Epithelial cell of proximal tubule (primary cell): ENCODE data around the gene ARMS2. TPM values are rescaled to one million over a fixed set of nuclear protein-coding genes. Genes with fewer than 3 reads are reported as not detected.

Experiments
- DNase-seq: peaks from one replicate; pipeline ENCODE4 v3.0.0-alpha.2; 2011; ENCODE audit warnings: low read depth
- H3K4me3 ChIP-seq: 2 replicates; pipeline ENCODE4 v1.5.1; 2011; ENCODE audit warnings: low read depth, mild to moderate bottlenecking, low read length
- total RNA-seq: library from RNA; depleted of rRNA; stranded (reverse); fragments of >200 nt; gene quantifications from 2 replicates; pipeline ENCODE4 v1.2.3, GENCODE V29; 2015
- TF ChIP-seq, protein P1 (sequence below): conservative IDR thresholded peaks from 2 replicates; pipeline ENCODE4 v1.5.1; 2012; ENCODE audit warnings: low read depth, mild to moderate bottlenecking, low read length

ARMS2 gene
- total RNA-seq, 1 donor from 2014 or later: not detected

DNA sequence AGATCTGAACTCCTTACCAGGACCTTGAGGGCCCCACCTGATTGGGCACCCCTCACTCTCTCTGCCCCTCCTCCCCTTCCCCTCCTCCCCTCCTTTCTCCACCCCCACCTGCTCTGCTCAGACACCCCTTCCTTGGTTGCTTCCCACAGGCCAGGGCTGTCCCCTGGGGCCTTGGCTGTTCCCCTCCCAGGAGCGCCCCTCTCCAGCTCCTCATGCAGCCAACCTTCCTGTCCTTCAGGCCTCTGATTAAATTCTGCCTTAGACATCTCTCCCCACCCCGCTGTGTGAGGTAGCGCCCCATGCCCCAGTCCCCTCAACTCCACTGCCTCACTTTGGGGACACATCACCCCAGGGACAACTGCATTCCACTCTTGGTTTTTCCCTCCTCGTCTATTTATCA lies 39.3 kb downstream of the ARMS2 start:
- TF ChIP-seq, protein P1, sequence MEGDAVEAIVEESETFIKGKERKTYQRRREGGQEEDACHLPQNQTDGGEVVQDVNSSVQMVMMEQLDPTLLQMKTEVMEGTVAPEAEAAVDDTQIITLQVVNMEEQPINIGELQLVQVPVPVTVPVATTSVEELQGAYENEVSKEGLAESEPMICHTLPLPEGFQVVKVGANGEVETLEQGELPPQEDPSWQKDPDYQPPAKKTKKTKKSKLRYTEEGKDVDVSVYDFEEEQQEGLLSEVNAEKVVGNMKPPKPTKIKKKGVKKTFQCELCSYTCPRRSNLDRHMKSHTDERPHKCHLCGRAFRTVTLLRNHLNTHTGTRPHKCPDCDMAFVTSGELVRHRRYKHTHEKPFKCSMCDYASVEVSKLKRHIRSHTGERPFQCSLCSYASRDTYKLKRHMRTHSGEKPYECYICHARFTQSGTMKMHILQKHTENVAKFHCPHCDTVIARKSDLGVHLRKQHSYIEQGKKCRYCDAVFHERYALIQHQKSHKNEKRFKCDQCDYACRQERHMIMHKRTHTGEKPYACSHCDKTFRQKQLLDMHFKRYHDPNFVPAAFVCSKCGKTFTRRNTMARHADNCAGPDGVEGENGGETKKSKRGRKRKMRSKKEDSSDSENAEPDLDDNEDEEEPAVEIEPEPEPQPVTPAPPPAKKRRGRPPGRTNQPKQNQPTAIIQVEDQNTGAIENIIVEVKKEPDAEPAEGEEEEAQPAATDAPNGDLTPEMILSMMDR: no peak
- no peak for DNase-seq
- no peak overlapping the region for H3K4me3 ChIP-seq

DNA sequence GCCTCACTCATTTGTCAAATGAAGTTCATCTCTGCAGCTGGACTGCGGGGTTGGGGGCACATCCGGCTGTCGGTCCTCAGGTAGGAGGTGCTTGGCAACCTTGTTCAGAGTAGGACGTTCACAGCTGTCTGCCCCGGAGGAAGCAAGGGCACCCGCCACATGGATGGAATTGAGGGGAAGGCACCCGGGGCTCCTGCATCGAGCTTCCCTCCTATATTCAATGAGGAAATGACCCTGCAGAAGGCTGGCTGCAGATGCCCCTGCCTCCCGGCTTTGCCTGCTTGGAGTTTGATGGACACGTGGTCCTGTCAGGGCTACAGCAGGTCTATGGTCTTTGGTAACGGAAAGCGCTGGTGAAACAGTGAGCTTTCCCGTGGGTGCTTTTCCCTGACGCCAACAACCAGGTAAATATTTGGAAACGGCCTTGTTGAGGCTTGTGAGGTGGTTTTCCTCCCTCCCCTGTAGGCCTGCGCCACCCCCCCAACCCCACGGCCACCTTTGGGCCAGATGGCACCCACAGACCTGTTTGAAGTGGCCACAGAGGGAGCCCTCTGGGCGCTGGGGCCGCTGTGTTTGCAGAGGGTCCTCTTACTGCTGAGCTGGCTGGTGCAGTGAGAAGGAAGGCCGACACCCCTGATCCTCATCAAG lies 39.8 kb downstream of the ARMS2 start:
- no peak overlapping the region for H3K4me3 ChIP-seq
- TF ChIP-seq, protein P1: no peak
- DNase-seq: no peak

DNA sequence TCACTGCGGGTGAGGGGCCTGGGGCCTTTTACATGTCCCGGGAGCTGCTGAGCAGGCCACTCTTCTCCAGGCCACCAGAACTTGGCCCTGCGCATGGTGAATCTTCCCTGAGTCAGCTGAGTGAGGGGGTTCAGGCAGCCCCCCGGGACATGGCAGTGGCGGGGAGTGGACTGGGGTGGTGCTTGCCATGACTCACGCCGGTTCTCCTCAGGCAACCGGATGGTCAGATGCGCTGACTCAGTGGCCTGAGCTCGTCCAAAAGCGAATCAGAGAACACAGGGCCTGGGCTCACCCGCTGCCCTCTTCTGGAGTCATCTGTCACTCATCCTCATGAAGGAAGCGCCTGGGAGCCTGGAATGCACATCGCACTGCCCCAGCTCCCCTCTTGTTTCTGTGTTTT lies 40.4 kb downstream of the ARMS2 start:
- no peak for DNase-seq
- no peak overlapping the region for H3K4me3 ChIP-seq
- TF ChIP-seq, protein P1: no peak

DNA sequence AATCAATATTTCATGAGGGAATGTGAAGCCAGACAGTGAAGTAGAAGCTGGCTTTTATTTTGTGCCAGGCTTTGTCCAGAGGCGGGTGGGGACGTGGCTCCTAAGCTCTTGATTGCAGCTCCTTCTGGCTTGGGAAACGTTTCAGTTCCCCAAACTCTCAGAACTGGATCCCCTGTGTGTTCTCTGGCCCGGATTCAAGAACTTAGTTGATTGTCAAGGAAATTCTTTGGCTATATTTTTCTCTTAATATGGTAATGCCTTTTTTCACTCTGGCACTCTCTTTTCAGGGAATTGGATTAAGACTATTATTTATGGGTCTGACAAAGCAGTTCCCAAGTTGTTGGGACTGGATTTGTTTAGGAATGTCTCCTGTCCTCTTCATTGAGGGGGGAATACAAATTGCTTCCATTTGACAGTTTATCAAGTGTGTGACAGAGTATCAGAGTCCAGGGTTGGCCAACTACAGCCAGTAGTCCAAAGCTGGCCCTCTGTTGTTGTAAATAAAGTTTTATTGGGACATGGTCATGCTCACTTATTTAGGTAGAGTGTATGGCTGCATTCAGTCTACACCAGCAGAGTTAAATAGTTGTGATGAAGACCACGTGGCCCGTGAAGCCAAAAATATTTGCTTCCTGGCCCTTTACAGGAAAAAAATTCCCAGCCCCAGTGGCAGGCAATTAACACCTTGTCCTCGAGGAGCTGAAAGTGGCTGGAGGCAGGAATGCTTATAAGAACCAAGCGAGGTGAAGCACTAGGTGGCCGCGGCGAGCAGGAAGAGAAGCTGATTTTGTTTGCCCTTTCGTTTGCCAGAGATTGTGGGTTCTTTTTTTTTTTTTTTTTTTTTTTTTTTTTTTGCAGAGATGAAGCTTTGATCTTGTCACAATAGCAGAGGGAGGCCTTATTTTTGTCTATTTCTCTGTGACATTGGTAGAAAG lies 41.2 kb downstream of the ARMS2 start:
- no peak for DNase-seq
- TF ChIP-seq, protein P1: no peak
- no peak overlapping the region for H3K4me3 ChIP-seq

DNA sequence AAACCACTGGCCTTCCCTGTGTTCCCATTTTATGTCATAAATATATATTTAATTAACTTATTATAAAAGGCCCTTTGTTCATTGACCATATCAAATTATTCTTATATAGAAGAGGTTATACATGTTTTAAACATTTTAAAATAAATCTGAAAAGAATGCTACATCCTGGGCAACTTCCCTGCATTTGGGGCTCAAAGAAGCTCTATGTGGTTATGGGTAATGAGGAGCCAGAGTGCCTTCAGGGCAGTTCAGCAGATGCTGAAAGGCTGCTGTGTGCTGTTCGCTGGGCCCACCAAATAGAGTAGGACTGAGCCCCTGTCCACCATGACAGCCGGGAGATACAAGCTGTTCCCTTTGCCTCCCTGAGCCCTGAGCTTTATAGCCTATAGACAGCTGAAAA lies 42.8 kb downstream of the ARMS2 start:
- no peak overlapping the region for H3K4me3 ChIP-seq
- DNase-seq: no peak
- TF ChIP-seq, protein P1: no peak

DNA sequence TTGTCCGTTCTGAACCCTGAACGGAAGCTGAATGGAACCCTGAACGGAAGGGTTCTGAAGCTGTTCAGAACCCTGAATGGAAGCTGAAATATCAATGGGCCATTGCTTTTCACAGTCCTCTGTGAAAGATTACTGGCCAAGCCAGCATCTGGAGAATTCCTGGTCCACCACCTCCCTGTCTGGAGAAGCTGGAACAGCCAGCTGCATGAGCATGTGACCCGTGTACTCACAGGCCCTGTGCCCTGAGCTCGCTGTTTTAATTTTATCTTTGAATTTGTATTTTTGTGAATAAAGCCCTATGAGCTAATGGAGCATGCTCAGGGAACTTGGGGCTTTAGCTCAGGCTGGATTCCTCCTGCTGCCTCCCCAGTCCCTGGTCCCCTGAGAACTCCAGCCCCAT lies 44.1 kb downstream of the ARMS2 start:
- H3K4me3 ChIP-seq: no peak overlapping the region
- no peak for DNase-seq
- TF ChIP-seq, protein P1: no peak
